ENCODE data around the gene PTMA. TPM values are rescaled to one million over a fixed set of nuclear protein-coding genes. Genes with fewer than 3 reads are reported as not detected.

Gene PTMA
- total and polyA plus RNA-seq, 2 of the 4 experiments (the other 2 are of a cell fraction): 380 to 742 TPM

- no peak for TF ChIP-seq SMC3 (IDR thresholded peaks at IDR 0.05; ENCODE audit: low read depth, low read length)
- no peak for TF ChIP-seq CHD1 (IDR thresholded peaks at IDR 0.05; ENCODE audit: low read depth, low read length)
- TF ChIP-seq RCOR1 (IDR thresholded peaks at IDR 0.05; ENCODE audit: insufficient replicate concordance, low read length): no peak
- no peak for TF ChIP-seq MXI1 (IDR thresholded peaks at IDR 0.05; ENCODE audit: borderline replicate concordance, low read depth, low read length)
- no peak for TF ChIP-seq MAZ (IDR thresholded peaks at IDR 0.05; ENCODE audit: borderline replicate concordance, low read depth, low read length)
- TF ChIP-seq FOS (IDR thresholded peaks at IDR 0.05; ENCODE audit: low read depth, low read length): no peak
These were observed 1.3 kb downstream of the PTMA start (continued) for GRCh38 chr2:231709636-231709980.

Data from IMR-90 (cell line).